ENCODE data around the gene SLC22A3. TPM values are rescaled to one million over a fixed set of nuclear protein-coding genes. Genes with fewer than 3 reads are reported as not detected.
"Not testable (repeated sequence)": the region's sequence is repeated elsewhere in the genome, so short reads cannot be mapped to it uniquely, and the experiment has no call there.

SLC22A3 gene
- total and polyA plus RNA-seq, 2 of the 13 experiments (the other 11 are each of a cell fraction or from before 2014, with no cell fraction given) = 12.0 to 31.5 TPM

- H3K9me3 ChIP-seq (ENCODE audit: low read length); H3K4me2 ChIP-seq (ENCODE audit: low read depth, low read length); DNase-seq (ENCODE audit: low spot score); H3K27ac ChIP-seq (ENCODE audit: extremely low read length, insufficient read depth, low read length); H3K36me3 ChIP-seq (replicated peaks in 1 of 2; ENCODE audit: control insufficient read depth in 1 of 2, insufficient read depth in 2 of 2, low read length in 2 of 2); CTCF ChIA-PET (ENCODE audit: low intra/inter-chr PET ratio, low total read pairs); ATAC-seq; H4K20me1 ChIP-seq (ENCODE audit: insufficient read depth, low read length); intact Hi-C loops (cut with micrococcal nuclease; ENCODE audit: unreplicated experiment); BruUV-seq (replicated peaks); H3K4me3 ChIP-seq (replicated peaks in 1 of 3; ENCODE audit: insufficient read depth in 1 of 3, low read depth in 2 of 3, low read length in 3 of 3); H2AFZ ChIP-seq (ENCODE audit: low read length); in situ Hi-C loops (cut with HindIII; ENCODE audit: extremely low pct_ligation_motif_present, low pct_unique_long_range_greater_than_20kb); H3K4me1 ChIP-seq (ENCODE audit: insufficient read depth, low read length); H3K79me2 ChIP-seq (ENCODE audit: insufficient read depth, low read length); H3K9ac ChIP-seq (ENCODE audit: insufficient read depth, low read depth, low read length); H3K27me3 ChIP-seq (ENCODE audit: control insufficient read depth in 1 of 2, insufficient read depth in 2 of 2, low read length in 2 of 2); POLR2A ChIA-PET; FAIRE-seq: not testable (repeated sequence)
- 74% methylated on average over 4 of the region's 4 CpGs for WGBS (ENCODE audit: low lambda C conversion rate)
These were observed 127.9 kb downstream of the SLC22A3 start for GRCh38 chr6:160476056-160476455.

DNA sequence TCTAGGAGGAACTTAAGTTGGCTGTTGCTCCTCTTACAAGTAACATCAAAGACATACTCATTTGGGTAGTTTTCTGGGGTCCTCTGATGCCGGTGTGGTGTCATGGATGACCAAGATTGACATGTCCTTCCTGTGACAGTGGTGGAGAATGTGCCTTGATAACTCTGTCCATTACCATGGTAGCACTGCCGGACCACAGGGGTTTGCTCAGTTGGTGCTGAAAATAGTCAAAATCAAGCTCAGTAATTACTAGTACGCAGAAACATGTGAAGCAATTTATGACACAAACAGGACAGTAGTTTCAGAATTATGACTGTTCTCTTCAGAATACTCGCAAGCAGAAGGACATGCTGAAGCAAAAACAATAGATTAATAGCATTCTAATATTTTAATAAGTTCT lies 128.9 kb downstream of the SLC22A3 start:
- in situ Hi-C loops (cut with HindIII; ENCODE audit: extremely low pct_ligation_motif_present, low pct_unique_long_range_greater_than_20kb); H3K36me3 ChIP-seq (replicated peaks in 1 of 2; ENCODE audit: control insufficient read depth in 1 of 2, insufficient read depth in 2 of 2, low read length in 2 of 2); H3K9ac ChIP-seq (ENCODE audit: insufficient read depth, low read depth, low read length); FAIRE-seq; H3K4me2 ChIP-seq (ENCODE audit: low read depth, low read length); H4K20me1 ChIP-seq (ENCODE audit: insufficient read depth, low read length); H3K27me3 ChIP-seq (ENCODE audit: control insufficient read depth in 1 of 2, insufficient read depth in 2 of 2, low read length in 2 of 2); intact Hi-C loops (cut with micrococcal nuclease; ENCODE audit: unreplicated experiment); H3K79me2 ChIP-seq (ENCODE audit: insufficient read depth, low read length); H2AFZ ChIP-seq (ENCODE audit: low read length); H3K9me3 ChIP-seq (ENCODE audit: low read length); CTCF ChIA-PET (ENCODE audit: low intra/inter-chr PET ratio, low total read pairs); DNase-seq (ENCODE audit: low spot score); H3K4me3 ChIP-seq (replicated peaks in 1 of 3; ENCODE audit: insufficient read depth in 1 of 3, low read depth in 2 of 3, low read length in 3 of 3); POLR2A ChIA-PET; ATAC-seq; H3K4me1 ChIP-seq (ENCODE audit: insufficient read depth, low read length); H3K27ac ChIP-seq (ENCODE audit: extremely low read length, insufficient read depth, low read length); BruUV-seq (replicated peaks): not testable (repeated sequence)
- WGBS (ENCODE audit: low lambda C conversion rate) = 79% methylated on average over 4 of the region's 4 CpGs

DNA sequence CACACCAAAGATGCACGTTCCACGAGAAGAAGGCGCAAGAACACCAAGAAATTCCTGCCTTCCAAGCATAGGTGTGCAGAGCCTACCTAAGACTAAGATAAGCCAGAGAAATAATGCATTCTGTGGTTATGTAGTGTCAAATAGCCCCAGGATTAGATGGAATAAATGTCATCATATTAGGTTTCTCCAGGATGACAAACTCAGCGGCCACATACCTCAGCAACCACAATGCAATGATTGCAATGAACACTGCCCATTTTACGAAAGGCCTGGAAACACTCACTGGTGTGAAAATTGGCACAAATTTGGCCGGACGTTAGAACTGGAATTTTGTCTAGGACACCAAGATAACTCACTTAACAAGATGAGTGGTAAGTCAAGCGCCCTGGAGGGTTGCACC lies 129.7 kb downstream of the SLC22A3 start:
- Histone ChIP-seq H2AFZ (ENCODE audit: low read length) (no peak overlapping the region), H3K36me3 (replicated peaks in 1 of 2; ENCODE audit: control insufficient read depth in 1 of 2, insufficient read depth in 2 of 2, low read length in 2 of 2) (no peaks in the 10 kb centered on the region), H3K4me3 (replicated peaks in 1 of 3; ENCODE audit: insufficient read depth in 1 of 3, low read depth in 2 of 3, low read length in 3 of 3) (no peak overlapping the region), H3K79me2 (ENCODE audit: insufficient read depth, low read length) (no peaks in the 10 kb centered on the region), H3K9me3 (ENCODE audit: low read length) (no peaks in the 10 kb centered on the region), H3K27ac (ENCODE audit: extremely low read length, insufficient read depth, low read length) (no peak overlapping the region), H3K4me1 (ENCODE audit: insufficient read depth, low read length) (no peaks in the 10 kb centered on the region), H3K9ac (ENCODE audit: insufficient read depth, low read depth, low read length) (no peak overlapping the region), H3K27me3 (ENCODE audit: control insufficient read depth in 1 of 2, insufficient read depth in 2 of 2, low read length in 2 of 2) (no peaks in the 10 kb centered on the region), H3K4me2 (ENCODE audit: low read depth, low read length) (no peak overlapping the region), H4K20me1 (ENCODE audit: insufficient read depth, low read length) (no peaks in the 10 kb centered on the region)
- CTCF ChIA-PET (ENCODE audit: low intra/inter-chr PET ratio, low total read pairs) = no interaction called here
- in situ Hi-C loops (cut with HindIII; ENCODE audit: extremely low pct_ligation_motif_present, low pct_unique_long_range_greater_than_20kb) (no loop called here), intact Hi-C loops (cut with micrococcal nuclease; ENCODE audit: unreplicated experiment) (no loop called here)
- POLR2A ChIA-PET = no interaction called here
- no peak for ATAC-seq
- no peak for DNase-seq (ENCODE audit: low spot score)
- no TSS peak for BruUV-seq (replicated peaks)
- FAIRE-seq = no peak
- 75% methylated on average over 8 of the region's 8 CpGs for WGBS (ENCODE audit: low lambda C conversion rate)
- TF ChIP-seq XRCC5 (optimal IDR thresholded peaks at IDR 0.05; ENCODE audit: low read length) (no peak), ZNF530 (CRISPR knock-in tag; IDR thresholded peaks at IDR 0.05; ENCODE audit: low read depth) (no peak), SMARCE1 (IDR thresholded peaks at IDR 0.05; ENCODE audit: borderline replicate concordance) (no peak), PPARG (CRISPR knock-in tag; conservative IDR thresholded peaks at IDR 0.05) (no peak), KLF6 (CRISPR knock-in tag; IDR thresholded peaks at IDR 0.05) (no peak), ZNF326 (CRISPR knock-in tag; IDR thresholded peaks at IDR 0.05; ENCODE audit: borderline replicate concordance) (no peak), ZNF33A (CRISPR knock-in tag; IDR thresholded peaks at IDR 0.05; ENCODE audit: borderline replicate concordance) (no peak)
- TF ChIP-seq, protein P1, sequence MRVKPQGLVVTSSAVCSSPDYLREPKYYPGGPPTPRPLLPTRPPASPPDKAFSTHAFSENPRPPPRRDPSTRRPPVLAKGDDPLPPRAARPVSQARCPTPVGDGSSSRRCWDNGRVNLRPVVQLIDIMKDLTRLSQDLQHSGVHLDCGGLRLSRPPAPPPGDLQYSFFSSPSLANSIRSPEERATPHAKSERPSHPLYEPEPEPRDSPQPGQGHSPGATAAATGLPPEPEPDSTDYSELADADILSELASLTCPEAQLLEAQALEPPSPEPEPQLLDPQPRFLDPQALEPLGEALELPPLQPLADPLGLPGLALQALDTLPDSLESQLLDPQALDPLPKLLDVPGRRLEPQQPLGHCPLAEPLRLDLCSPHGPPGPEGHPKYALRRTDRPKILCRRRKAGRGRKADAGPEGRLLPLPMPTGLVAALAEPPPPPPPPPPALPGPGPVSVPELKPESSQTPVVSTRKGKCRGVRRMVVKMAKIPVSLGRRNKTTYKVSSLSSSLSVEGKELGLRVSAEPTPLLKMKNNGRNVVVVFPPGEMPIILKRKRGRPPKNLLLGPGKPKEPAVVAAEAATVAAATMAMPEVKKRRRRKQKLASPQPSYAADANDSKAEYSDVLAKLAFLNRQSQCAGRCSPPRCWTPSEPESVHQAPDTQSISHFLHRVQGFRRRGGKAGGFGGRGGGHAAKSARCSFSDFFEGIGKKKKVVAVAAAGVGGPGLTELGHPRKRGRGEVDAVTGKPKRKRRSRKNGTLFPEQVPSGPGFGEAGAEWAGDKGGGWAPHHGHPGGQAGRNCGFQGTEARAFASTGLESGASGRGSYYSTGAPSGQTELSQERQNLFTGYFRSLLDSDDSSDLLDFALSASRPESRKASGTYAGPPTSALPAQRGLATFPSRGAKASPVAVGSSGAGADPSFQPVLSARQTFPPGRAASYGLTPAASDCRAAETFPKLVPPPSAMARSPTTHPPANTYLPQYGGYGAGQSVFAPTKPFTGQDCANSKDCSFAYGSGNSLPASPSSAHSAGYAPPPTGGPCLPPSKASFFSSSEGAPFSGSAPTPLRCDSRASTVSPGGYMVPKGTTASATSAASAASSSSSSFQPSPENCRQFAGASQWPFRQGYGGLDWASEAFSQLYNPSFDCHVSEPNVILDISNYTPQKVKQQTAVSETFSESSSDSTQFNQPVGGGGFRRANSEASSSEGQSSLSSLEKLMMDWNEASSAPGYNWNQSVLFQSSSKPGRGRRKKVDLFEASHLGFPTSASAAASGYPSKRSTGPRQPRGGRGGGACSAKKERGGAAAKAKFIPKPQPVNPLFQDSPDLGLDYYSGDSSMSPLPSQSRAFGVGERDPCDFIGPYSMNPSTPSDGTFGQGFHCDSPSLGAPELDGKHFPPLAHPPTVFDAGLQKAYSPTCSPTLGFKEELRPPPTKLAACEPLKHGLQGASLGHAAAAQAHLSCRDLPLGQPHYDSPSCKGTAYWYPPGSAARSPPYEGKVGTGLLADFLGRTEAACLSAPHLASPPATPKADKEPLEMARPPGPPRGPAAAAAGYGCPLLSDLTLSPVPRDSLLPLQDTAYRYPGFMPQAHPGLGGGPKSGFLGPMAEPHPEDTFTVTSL (CRISPR knock-in tag; IDR thresholded peaks at IDR 0.05; ENCODE audit: borderline replicate concordance) = no peak

All from HepG2 (cell line).